ENCODE results near the gene PACRG.

The PACRG gene

DNA sequence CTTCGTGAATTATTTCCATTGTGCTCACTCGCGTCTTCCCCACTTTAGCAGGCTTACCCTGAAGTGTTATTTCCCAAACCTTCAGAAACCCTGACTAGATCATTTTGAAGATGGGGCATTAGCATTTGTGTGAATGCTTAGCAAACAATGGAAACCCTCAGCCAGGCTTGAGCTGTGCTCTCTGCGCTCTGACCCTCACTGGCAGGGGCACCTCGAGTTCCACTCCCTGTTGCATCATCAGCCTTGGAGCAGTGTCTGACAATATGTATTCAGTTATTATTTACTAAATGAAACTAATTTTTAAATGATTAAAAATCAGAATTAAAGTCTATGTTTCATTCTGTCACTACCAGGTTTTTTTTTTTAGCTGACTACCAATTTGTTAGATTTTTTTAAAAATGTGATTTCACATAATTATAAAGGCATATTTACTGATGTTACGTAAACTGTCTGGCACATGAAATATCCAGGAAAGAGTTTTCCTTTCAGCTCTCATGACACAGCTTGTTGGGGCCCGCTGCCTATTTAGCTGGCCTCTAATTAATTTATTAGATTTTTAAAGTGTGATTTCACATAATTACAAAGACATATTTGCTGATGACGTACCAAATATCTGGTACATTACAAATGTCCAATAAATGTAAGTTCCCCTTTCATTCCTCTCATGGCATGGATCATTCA is 155.2 kb downstream of the PACRG start:
- ChIA-PET CTCF (no interaction called here), POLR2A (ENCODE audit: low non-redundant PET) (no interaction called here)
- H3K27ac ChIP-seq: no peak overlapping the region
- TF ChIP-seq, protein P1, sequence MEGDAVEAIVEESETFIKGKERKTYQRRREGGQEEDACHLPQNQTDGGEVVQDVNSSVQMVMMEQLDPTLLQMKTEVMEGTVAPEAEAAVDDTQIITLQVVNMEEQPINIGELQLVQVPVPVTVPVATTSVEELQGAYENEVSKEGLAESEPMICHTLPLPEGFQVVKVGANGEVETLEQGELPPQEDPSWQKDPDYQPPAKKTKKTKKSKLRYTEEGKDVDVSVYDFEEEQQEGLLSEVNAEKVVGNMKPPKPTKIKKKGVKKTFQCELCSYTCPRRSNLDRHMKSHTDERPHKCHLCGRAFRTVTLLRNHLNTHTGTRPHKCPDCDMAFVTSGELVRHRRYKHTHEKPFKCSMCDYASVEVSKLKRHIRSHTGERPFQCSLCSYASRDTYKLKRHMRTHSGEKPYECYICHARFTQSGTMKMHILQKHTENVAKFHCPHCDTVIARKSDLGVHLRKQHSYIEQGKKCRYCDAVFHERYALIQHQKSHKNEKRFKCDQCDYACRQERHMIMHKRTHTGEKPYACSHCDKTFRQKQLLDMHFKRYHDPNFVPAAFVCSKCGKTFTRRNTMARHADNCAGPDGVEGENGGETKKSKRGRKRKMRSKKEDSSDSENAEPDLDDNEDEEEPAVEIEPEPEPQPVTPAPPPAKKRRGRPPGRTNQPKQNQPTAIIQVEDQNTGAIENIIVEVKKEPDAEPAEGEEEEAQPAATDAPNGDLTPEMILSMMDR (conservative IDR thresholded peaks at IDR 0.05; ENCODE audit: low read depth): no peak
- no peak for DNase-seq (ENCODE audit: low spot score)

DNA sequence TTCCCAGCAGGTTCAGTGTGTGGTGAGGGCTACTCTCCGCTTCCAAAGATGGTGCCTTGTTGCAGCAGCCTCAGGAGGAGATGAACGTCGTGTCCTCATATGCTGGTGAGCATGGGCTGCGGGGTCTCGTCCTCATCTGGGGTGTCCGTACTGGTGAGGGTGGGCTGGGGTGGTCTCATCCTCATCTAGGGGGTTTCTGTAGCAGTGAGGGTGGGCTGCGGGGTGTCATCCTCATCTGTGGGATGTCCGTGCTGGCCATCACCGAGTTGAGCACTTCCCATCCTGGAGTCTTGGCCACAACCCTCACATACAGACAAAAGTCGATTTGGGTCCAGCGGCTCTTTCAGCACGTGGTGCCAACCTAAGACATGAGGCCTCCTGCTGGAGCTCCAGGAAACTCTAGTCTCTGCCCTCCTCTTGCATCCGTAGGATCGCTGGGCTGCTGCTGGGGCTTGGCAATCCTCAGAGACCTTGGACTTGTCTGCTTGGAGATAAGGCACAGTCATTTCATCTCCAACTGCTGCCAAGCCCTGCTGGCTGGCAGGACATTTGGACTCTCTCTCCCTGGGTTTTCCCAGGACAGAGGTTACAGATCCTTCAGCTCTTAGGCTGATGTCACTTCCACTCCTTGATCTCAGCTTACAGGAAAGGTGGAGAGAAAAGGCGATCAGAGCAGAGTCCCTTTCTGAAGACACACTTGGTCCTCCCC is 160.4 kb downstream of the PACRG start:
- CTCF ChIA-PET: no interaction called here
- no peak overlapping the region for H3K27ac ChIP-seq
- DNase-seq (ENCODE audit: low spot score): no peak
- TF ChIP-seq, protein P1 (conservative IDR thresholded peaks at IDR 0.05; ENCODE audit: low read depth): no peak
- POLR2A ChIA-PET (ENCODE audit: low non-redundant PET): no interaction called here

DNA sequence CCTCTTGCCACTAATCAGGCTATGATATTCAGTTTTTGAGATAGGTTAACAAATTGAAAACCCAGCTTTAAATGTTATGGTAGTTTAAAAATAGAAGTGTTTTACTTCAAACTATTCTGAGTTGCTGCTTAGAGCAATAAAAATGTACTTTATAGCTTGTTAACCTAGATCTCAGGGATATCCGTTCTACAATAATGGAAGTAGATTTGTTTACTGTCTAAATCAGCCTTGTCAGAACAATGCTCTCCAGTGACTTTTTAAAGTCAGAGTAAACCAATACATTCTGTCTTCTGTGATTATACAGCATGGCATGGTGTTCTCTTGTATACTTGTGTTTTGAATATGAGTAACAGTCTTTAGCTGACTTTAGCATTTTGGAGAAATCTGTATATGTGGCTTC is 161.5 kb downstream of the PACRG start:
- no peak overlapping the region for H3K27ac ChIP-seq
- TF ChIP-seq, protein P1 (conservative IDR thresholded peaks at IDR 0.05; ENCODE audit: low read depth): no peak
- DNase-seq (ENCODE audit: low spot score): no peak
- ChIA-PET CTCF (no interaction called here), POLR2A (ENCODE audit: low non-redundant PET) (no interaction called here)

DNA sequence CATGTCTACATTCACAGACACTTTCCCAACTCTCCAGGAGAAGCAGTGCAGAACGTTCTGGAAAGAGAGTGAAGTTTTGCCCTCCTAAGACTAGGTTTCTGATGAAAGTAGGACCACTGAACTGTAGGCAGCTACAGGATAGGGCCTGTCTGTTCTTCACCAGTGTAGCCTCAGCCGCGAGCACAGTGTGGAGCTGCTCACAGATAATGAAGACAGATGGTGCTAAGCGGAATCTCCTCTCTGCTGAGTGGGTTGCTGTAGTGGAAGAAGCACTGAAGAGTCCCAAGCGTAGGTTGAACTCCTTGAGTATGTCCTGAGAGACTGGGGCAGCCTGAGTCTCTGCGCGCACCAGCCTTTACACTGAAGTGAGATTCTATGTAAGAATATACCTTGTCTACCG is 170.2 kb downstream of the PACRG start:
- TF ChIP-seq, protein P1 (conservative IDR thresholded peaks at IDR 0.05; ENCODE audit: low read depth): no peak
- no peak for DNase-seq (ENCODE audit: low spot score)
- CTCF ChIA-PET: no interaction called here
- H3K27ac ChIP-seq: no peak overlapping the region
- POLR2A ChIA-PET (ENCODE audit: low non-redundant PET): no interaction called here

DNA sequence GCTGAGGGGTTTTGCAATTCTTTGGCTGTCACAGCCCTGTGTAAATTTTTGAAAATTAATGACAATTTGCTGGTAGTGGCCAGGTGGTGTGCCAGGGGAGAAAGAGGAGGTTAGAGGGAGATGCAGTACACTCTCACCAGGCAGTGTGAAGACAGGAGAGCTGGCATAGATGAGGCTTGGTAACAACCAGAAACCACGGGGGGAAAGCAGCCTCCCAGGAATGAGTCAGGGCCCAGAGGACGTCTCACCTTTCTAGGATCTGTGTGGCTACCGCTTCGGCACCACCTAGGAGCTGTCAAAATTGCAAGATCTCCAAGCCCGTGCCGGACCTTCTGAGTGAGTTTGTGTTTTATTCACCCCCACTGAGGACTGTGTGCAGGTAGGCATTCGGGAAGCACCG is 171.4 kb downstream of the PACRG start:
- CTCF ChIA-PET: interaction anchor here (0.6 to 1.0 kb wide), 2 partner anchors 211 to 272 kb away, joined by 3 read pairs; no protein-coding TSS in a partner anchor
- POLR2A ChIA-PET (ENCODE audit: low non-redundant PET): no interaction called here
- no peak for DNase-seq (ENCODE audit: low spot score)
- TF ChIP-seq, protein P1 (conservative IDR thresholded peaks at IDR 0.05; ENCODE audit: low read depth): no peak
- no peak overlapping the region for H3K27ac ChIP-seq

DNA sequence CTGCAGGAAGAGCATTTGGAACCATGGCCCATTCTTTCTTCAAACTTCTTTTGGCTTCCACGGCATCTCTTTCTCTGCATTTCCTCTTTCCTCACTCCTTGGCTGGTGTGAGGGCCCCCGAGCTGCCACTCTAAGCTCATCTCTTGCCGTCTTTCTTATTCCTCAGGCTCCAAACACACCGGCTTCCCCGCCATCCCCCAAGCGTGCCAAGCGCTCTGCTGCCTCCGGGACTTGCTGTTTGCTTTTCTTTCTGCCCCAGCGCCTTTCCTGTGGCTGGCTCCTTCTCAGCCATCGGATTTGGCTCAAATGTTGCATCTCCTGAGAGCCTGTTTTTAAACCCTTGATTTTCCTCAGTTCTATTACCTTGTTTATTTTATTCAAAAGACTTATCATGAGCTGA is 172.7 kb downstream of the PACRG start:
- no peak for DNase-seq (ENCODE audit: low spot score)
- CTCF ChIA-PET: interaction anchor here (0.6 kb wide), 1 partner anchor 362 kb away, joined by 3 read pairs; no protein-coding TSS in a partner anchor
- TF ChIP-seq, protein P1 (conservative IDR thresholded peaks at IDR 0.05; ENCODE audit: low read depth): no peak
- POLR2A ChIA-PET (ENCODE audit: low non-redundant PET): no interaction called here
- no peak overlapping the region for H3K27ac ChIP-seq

All from RWPE1 (cell line).